Right lobe of liver (tissue), 6 donors: ENCODE results near the gene IL13RA2. TPM values are rescaled to one million over a fixed set of nuclear protein-coding genes. Genes with fewer than 3 reads are reported as not detected.

Experiments used
- ATAC-seq, 4 donors: fragments of 200-7000 bp; cut with Tn5 transposase; one replicate each; pipeline ENCODE4 v1.9.1; 2020; ENCODE audit warnings: mild to moderate bottlenecking in 4 of 4, moderate library complexity in 4 of 4
- DNase-seq, 3 donors: peaks; one replicate each; pipeline ENCODE4 v3.0.0-alpha.2; 2020
- H3K27ac ChIP-seq, 3 donors: fragments of 200-600 bp; one replicate each; pipeline ENCODE4 v1.8.0; 2022
- H3K27me3 ChIP-seq, 2 donors: fragments of 200-600 bp; one replicate each; pipeline ENCODE4 v1.8.0; 2022
- H3K36me3 ChIP-seq, 4 donors: fragments of 200-600 bp; sonication (generic) in 1 of 4; one replicate each; pipeline versions ENCODE4 v1.5.1 to v1.8.0; 2017 to 2022; ENCODE audit warnings: control low read depth in 1 of 4
- H3K4me1 ChIP-seq, 4 donors: fragments of 200-600 bp; sonication (generic) in 1 of 4; one replicate each; pipeline versions ENCODE4 v1.5.1 to v1.8.0; 2017 to 2022; ENCODE audit warnings: control low read depth in 1 of 4
- H3K4me3 ChIP-seq, 3 donors: fragments of 200-600 bp; one replicate each; pipeline ENCODE4 v1.8.0; 2022
- H3K9me3 ChIP-seq, 4 donors: fragments of 200-600 bp; sonication (generic) in 1 of 4; one replicate each; pipeline versions ENCODE4 v1.5.1 to v1.8.0; 2017 to 2022; ENCODE audit warnings: control low read depth in 1 of 4
- CTCF ChIP-seq, 4 donors: fragments of 200-600 bp in 3 of 4; fragments of 450-650 bp in 1 of 4; IDR thresholded peaks; one replicate each; pipeline versions ENCODE4 v1.5.1 to v1.8.0; 2016 to 2022; ENCODE audit warnings: antibody characterized with exemption in 4 of 4, mild to moderate bottlenecking in 2 of 4
- POLR2A ChIP-seq: fragments of 450-650 bp; IDR thresholded peaks from one replicate; pipeline ENCODE4 v1.6.1; 2017; ENCODE audit warnings: antibody characterized with exemption, mild to moderate bottlenecking
- WGBS: methylation state at CpG from one replicate; pipeline ENCODE4 v1.1.6; 2018; ENCODE audit warnings: low coverage, low lambda C conversion rate; ENCODE audit not compliant: insufficient coverage; ENCODE audit errors: missing lambda C conversion rate; 5-methylcytosine and 5-hydroxymethylcytosine counted together
- intact Hi-C, 2 donors: fragments of 100-400 bp; cut with DNase I; formaldehyde crosslinking; loops; one replicate each; pipeline versions ENCODE4 v1.11.2 to v1.14.1; 2022
- small RNA-seq, 2 experiments: library from RNA; depleted of rRNA; stranded (forward); fragments of <200 nt; gene quantifications; one replicate each; pipeline ENCODE3, GENCODE V24; 2016
- total RNA-seq, 6 experiments: library from RNA; depleted of rRNA in 2 of 6; stranded (reverse); fragments of >200 nt in 2 of 6; fragmentation: NEBNext Ultra II Directional in 3 of 6; extraction: Animal tissue kit (Norgen Biotek cat#: 25700) in 3 of 6; gene quantifications; one replicate each; pipeline versions ENCODE4 v1.1.0 to v1.2.4, GENCODE V29; 2016 to 2023
- donor health status: DM: no; HTN: yes; CAD: no.
- donor health status: DM: no; HTN: no; CAD: no.
- donor health status: DM: no; HTN: no; CAD: no.
- donor health status: DM: no; HTN: yes; CAD: no.
- donor health status: DM: no; HTN: yes; CAD: no.

The IL13RA2 gene
- total RNA-seq, 6 experiments from 2014 or later = 0.57 to 6.8 (median 2.2) TPM

- DNase-seq = no peak
- ATAC-seq = no peak
These were observed 53.0 kb downstream of the IL13RA2 start for GRCh38 chrX:114964374-114964773.

GRCh38 chrX:114962209-114962608 is 55.2 kb downstream of the IL13RA2 start:
- intact Hi-C loops = no loop called here

More at GRCh38 chrX:114964374-114964773, 53.0 kb downstream of the IL13RA2 start:
- H3K27ac ChIP-seq = no peak overlapping the region
- no peaks in the 10 kb centered on the region for H3K9me3 ChIP-seq
- WGBS = 19% methylated on average over 2 of the region's 3 CpGs
- no peaks in the 10 kb centered on the region for H3K36me3 ChIP-seq
- no peak overlapping the region for H3K4me3 ChIP-seq
- intact Hi-C loops = no loop called here
- no peak for TF ChIP-seq CTCF (IDR thresholded peaks at IDR 0.05)
- no peak for TF ChIP-seq POLR2A
- H3K4me1 ChIP-seq = no peaks in the 10 kb centered on the region
- peaks cover 0 to 3% of the 10 kb centered on the region in 2 donors for H3K27me3 ChIP-seq

GRCh38 chrX:114959729-114960128 is 57.7 kb downstream of the IL13RA2 start:
- TF ChIP-seq CTCF (IDR thresholded peaks at IDR 0.05) = peak; percentile 37 to 57 (median 48)
- TF ChIP-seq POLR2A = no peak
- no peaks in the 10 kb centered on the region for H3K27me3 ChIP-seq
- intact Hi-C loops = no loop called here
- no peaks in the 10 kb centered on the region for H3K36me3 ChIP-seq
- ATAC-seq (no peak), DNase-seq (no peak)
- no peaks in the 10 kb centered on the region for H3K4me1 ChIP-seq
- no peak overlapping the region for H3K4me3 ChIP-seq
- H3K9me3 ChIP-seq = no peaks in the 10 kb centered on the region
- no peak overlapping the region for H3K27ac ChIP-seq

More at GRCh38 chrX:114962209-114962608, 55.2 kb downstream of the IL13RA2 start:
- Histone ChIP-seq H3K9me3 (no peaks in the 10 kb centered on the region), H3K27me3 (no peaks in the 10 kb centered on the region), H3K36me3 (no peaks in the 10 kb centered on the region), H3K4me1 (no peaks in the 10 kb centered on the region), H3K27ac (no peak overlapping the region), H3K4me3 (no peak overlapping the region)
- TF ChIP-seq CTCF (IDR thresholded peaks at IDR 0.05) (no peak), POLR2A (no peak)
- no peak for ATAC-seq
- DNase-seq = no peak

Small RNA genes lying within 50 kb of the gene (small RNA-seq; reads per million reads assigned to genes)
- 0 reads per million in 2 experiments for gene RNU6-648P

Other genes with a start within 250 kb of the IL13RA2 start
- not detected for gene RBMXL3, start 171.8 kb upstream of the IL13RA2 start, total RNA-seq
- gene LRCH2, start 216.5 kb upstream of the IL13RA2 start, total RNA-seq = under 1 TPM; 0.07 to 0.23 (median 0.12) TPM